K562 (cell line): Measurements from ENCODE around the gene TTC39C. TPM values are rescaled to one million over a fixed set of nuclear protein-coding genes. Genes with fewer than 3 reads are reported as not detected.

ENCODE experiments used
- ATAC-seq: fragments of 200-7000 bp; cut with Tn5 transposase; 3 replicates; pipeline ENCODE4 v1.9.1; 2020; ENCODE audit warnings: moderate library complexity
- BruUV-seq: library from RNA; stranded (reverse); fragments of 400-500 nt; replicated peaks from 2 replicates; lab custom pipeline; 2021; lab: Mats Ljungman, UMichigan
- CTCF ChIA-PET: fragments of 300-600 bp; formaldehyde crosslinking; extraction: SDS; loops from one replicate; lab custom pipeline; 2021; ENCODE audit warnings: low intra/inter-chr PET ratio; lab: Yijun Ruan, JAX
- POLR2A ChIA-PET: fragments of 300-600, 350-650 bp; sonication (Branson Sonifier 250); formaldehyde crosslinking; extraction: SDS; loops from one replicate; lab custom pipeline; 2021; ENCODE audit warnings: antibody characterized with exemption, inconsistent platforms; lab: Yijun Ruan, JAX
- DNase-seq, 4 experiments: peaks; one replicate each; pipeline versions ENCODE4 v3.0.0 to v3.0.0-alpha.2; 2011 to 2018; ENCODE audit warnings: low spot score in 3 of 4, mixed read lengths in 3 of 4; ENCODE audit errors: extremely low read depth in 1 of 4
- FAIRE-seq: peaks from 2 replicates; lab custom pipeline; 2011; peaks lifted over from hg19 to GRCh38; lab: Jason Lieb, UNC
- H2AFZ ChIP-seq: 2 replicates; pipeline ENCODE4 v1.6.0; 2011; ENCODE audit warnings: low read depth, low read length, control low read depth, inconsistent platforms
- H3K27ac ChIP-seq: fragments of 200-600 bp; 3 replicates; pipeline ENCODE4 v1.8.0; 2011; ENCODE audit warnings: low read depth, mild to moderate bottlenecking, control low read depth, inconsistent platforms, low read length, moderate library complexity, mixed read lengths; ENCODE audit errors: extremely low read depth
- H3K27me3 ChIP-seq, 2 experiments: fragments of 300-600 bp in 1 of 2; 2 replicates in 1 of 2; 3 replicates in 1 of 2; pipeline versions ENCODE4 v1.6.0 to v1.8.0; 2011; ENCODE audit warnings: inconsistent platforms in 2 of 2, low read length in 2 of 2, mild to moderate bottlenecking in 1 of 2, mixed read lengths in 1 of 2, moderate library complexity in 1 of 2; ENCODE audit not compliant: control insufficient read depth in 2 of 2, insufficient read depth in 2 of 2
- H3K36me3 ChIP-seq: fragments of 300-600 bp; 3 replicates; pipeline ENCODE4 v1.8.0; 2011; ENCODE audit warnings: mild to moderate bottlenecking, low read length, inconsistent platforms; ENCODE audit not compliant: control insufficient read depth, insufficient read depth
- H3K4me1 ChIP-seq, 2 experiments: fragments of 200-600 bp in 1 of 2; replicated peaks in 1 of 2; 2 replicates in 1 of 2; 3 replicates in 1 of 2; pipeline versions ENCODE4 v1.5.1 to v1.8.0; 2011; ENCODE audit warnings: inconsistent platforms in 2 of 2, low read length in 2 of 2, mild to moderate bottlenecking in 1 of 2, mixed read lengths in 1 of 2, moderate library complexity in 1 of 2; ENCODE audit not compliant: control insufficient read depth in 2 of 2, insufficient read depth in 2 of 2
- H3K4me2 ChIP-seq: 2 replicates; pipeline ENCODE4 v1.6.1; 2011; ENCODE audit warnings: low read length, control low read depth, inconsistent platforms, mixed read lengths; ENCODE audit not compliant: insufficient read depth
- H3K4me3 ChIP-seq: fragments of 200-600 bp; sonication (generic), shearing (Covaris generic); 2 replicates; pipeline ENCODE4 v1.5.1; 2016; ENCODE audit warnings: control low read depth, inconsistent platforms
- H3K79me2 ChIP-seq: fragments of 200-600 bp; 3 replicates; pipeline ENCODE4 v1.8.0; 2011; ENCODE audit warnings: low read length, inconsistent platforms; ENCODE audit not compliant: control insufficient read depth, insufficient read depth
- H3K9ac ChIP-seq, 2 experiments: 2 replicates each; pipeline versions ENCODE4 v1.6.0 to v1.6.1; 2011; ENCODE audit warnings: low read depth in 2 of 2, low read length in 2 of 2, control low read depth in 1 of 2, inconsistent platforms in 1 of 2, mild to moderate bottlenecking in 1 of 2, mixed read lengths in 1 of 2; ENCODE audit not compliant: insufficient read depth in 1 of 2
- H3K9me1 ChIP-seq: one replicate; pipeline ENCODE4 v1.6.0; 2011; ENCODE audit warnings: inconsistent platforms, mild to moderate bottlenecking, low read length, moderate library complexity; ENCODE audit not compliant: control insufficient read depth, insufficient read depth
- H3K9me3 ChIP-seq: replicated peaks from 2 replicates; pipeline ENCODE4 v1.5.1; 2011; ENCODE audit warnings: low read depth, low read length, inconsistent platforms; ENCODE audit not compliant: control insufficient read depth, insufficient read depth
- H4K20me1 ChIP-seq: replicated peaks from 2 replicates; pipeline ENCODE4 v1.6.1; 2011; ENCODE audit warnings: low read length, inconsistent platforms, mixed read lengths; ENCODE audit not compliant: control insufficient read depth, insufficient read depth
- CBX3 ChIP-seq, 2 experiments: IDR thresholded peaks; 1 replicate in 1 of 2; 2 replicates in 1 of 2; pipeline ENCODE4 v1.6.1; 2012; ENCODE audit warnings: inconsistent platforms in 2 of 2, low read length in 2 of 2, borderline replicate concordance in 1 of 2, control low read depth in 1 of 2
- CTCF ChIP-seq, 3 experiments: IDR thresholded peaks in 2 of 3; conservative IDR thresholded peaks in 1 of 3; 2 replicates each; pipeline ENCODE4 v1.5.1; 2011 to 2012; ENCODE audit warnings: low read length in 3 of 3, mild to moderate bottlenecking in 3 of 3, control low read depth in 2 of 3, improper control_type of control experiment in 1 of 3, inconsistent platforms in 1 of 3, low read depth in 1 of 3, mixed read lengths in 1 of 3, moderate library complexity in 1 of 3; ENCODE audit not compliant: insufficient read depth in 2 of 3
- E2F6 ChIP-seq, 2 experiments: IDR thresholded peaks; 2 replicates each; pipeline ENCODE4 v1.6.1; 2011; ENCODE audit warnings: borderline replicate concordance in 1 of 2, control low read depth in 1 of 2, low read depth in 1 of 2, low read length in 1 of 2, mild to moderate bottlenecking in 1 of 2, mixed read lengths in 1 of 2, moderate library complexity in 1 of 2; ENCODE audit not compliant: insufficient read depth in 1 of 2, insufficient read length in 1 of 2, poor library complexity in 1 of 2, severe bottlenecking in 1 of 2; ENCODE audit errors: extremely low read depth in 1 of 2
- KLF10 ChIP-seq: fragments of 250-450 bp; sonication (Bioruptor Pico); IDR thresholded peaks from 2 replicates; pipeline ENCODE4 v1.6.1; 2021; ENCODE audit warnings: matching md5 sums
- L3MBTL2 ChIP-seq: fragments of 450-650 bp; IDR thresholded peaks from 2 replicates; pipeline ENCODE4 v1.6.1; 2016; ENCODE audit warnings: mild to moderate bottlenecking, moderate library complexity
- POLR2AphosphoS2 ChIP-seq: IDR thresholded peaks from 2 replicates; pipeline ENCODE4 v1.6.1; 2012; ENCODE audit warnings: low read length, improper control_type of control experiment
- RAD21 ChIP-seq, 2 experiments: fragments of 250-450 bp in 1 of 2; fragments of 450-650 bp in 1 of 2; sonication (Bioruptor Pico) in 1 of 2; formaldehyde crosslinking in 1 of 2; IDR thresholded peaks in 1 of 2; conservative IDR thresholded peaks in 1 of 2; 2 replicates each; pipeline versions ENCODE4 v1.4.0 to v1.8.0; 2020 to 2022; ENCODE audit warnings: mild to moderate bottlenecking in 2 of 2, moderate library complexity in 1 of 2
- SLC30A9 ChIP-seq: fragments of 250-450 bp; sonication (Bioruptor Pico); IDR thresholded peaks from 2 replicates; pipeline ENCODE4 v1.8.0; 2022; ENCODE audit warnings: mild to moderate bottlenecking, moderate library complexity
- SMC3 ChIP-seq: conservative IDR thresholded peaks from 2 replicates; pipeline ENCODE4 v1.6.1; 2011; ENCODE audit warnings: low read depth, low read length, improper control_type of control experiment; ENCODE audit not compliant: insufficient read depth
- SOX6 ChIP-seq: fragments of 450-650 bp; IDR thresholded peaks from 2 replicates; pipeline ENCODE4 v1.6.1; 2014; ENCODE audit warnings: mild to moderate bottlenecking
- ZNF507 ChIP-seq: conservative IDR thresholded peaks from 2 replicates; pipeline ENCODE4 v1.6.1; 2017; ENCODE audit warnings: missing genetic modification characterization, missing compliant biosample characterization
- WGBS: fragments of 100-300 bp; shearing (Covaris generic); methylation state at CpG from one replicate; pipeline ENCODE4 v1.1.6; 2016; ENCODE audit warnings: low coverage, mixed read lengths; ENCODE audit not compliant: insufficient coverage; ENCODE audit errors: missing lambda C conversion rate; 5-methylcytosine and 5-hydroxymethylcytosine counted together
- in situ Hi-C: fragments of 300-500 bp; cut with MboI; formaldehyde crosslinking; loops from 4 replicates; pipeline ENCODE4 v1.15.0; 2018; ENCODE audit warnings: inconsistent platforms, mixed read lengths
- intact Hi-C: fragments of 100-400 bp; cut with micrococcal nuclease; formaldehyde crosslinking; loops from 2 replicates; pipeline ENCODE4 v1.14.2; 2022
- polyA plus RNA-seq, 8 experiments: library from polyadenylated mRNA; depleted of rRNA in 4 of 8; stranded (reverse) in 5 of 8; unstranded in 3 of 8; fragments of >200 nt; fragmentation: Nextera tagmentation in 2 of 8; fragmentation: Illumina TruSeq in 1 of 8; extraction: Ambion mirVana in 2 of 8; extraction: Trizol in 1 of 8; gene quantifications; 2 replicates each; pipeline versions ENCODE4 v1.2.1 to v1.2.3, GENCODE V29; 2011 to 2014; ENCODE audit warnings: inconsistent platforms in 1 of 8, missing spikeins in 1 of 8
- total RNA-seq, 7 experiments: library from RNA; depleted of rRNA in 6 of 7; stranded (reverse); fragments of >200 nt in 6 of 7; fragmentation: Illumina TruSeq in 2 of 7; extraction: Trizol in 2 of 7; gene quantifications; 2 replicates each; pipeline versions ENCODE4 v1.2.1 to v1.2.3, GENCODE V29; 2011 to 2021; ENCODE audit warnings: low replicate concordance in 1 of 7
- TF ChIP-seq, protein P1 (sequence below), 2 experiments: fragments of 450-650 bp; conservative IDR thresholded peaks; 2 replicates each; pipeline ENCODE4 v1.6.1; 2017; ENCODE audit warnings: mild to moderate bottlenecking in 2 of 2, moderate library complexity in 2 of 2
- TF ChIP-seq, protein P2 (sequence below): fragments of 450-650 bp; formaldehyde crosslinking; IDR thresholded peaks from 2 replicates; pipeline ENCODE4 v1.4.0; 2020; ENCODE audit warnings: mild to moderate bottlenecking, mixed read lengths

The TTC39C gene
- total and polyA plus RNA-seq, 9 of the 15 experiments (the other 6 are each of a cell fraction or from before 2014, with no cell fraction given), result 0.01 to 0.58 (median 0.18) TPM; not detected in 5

DNA sequence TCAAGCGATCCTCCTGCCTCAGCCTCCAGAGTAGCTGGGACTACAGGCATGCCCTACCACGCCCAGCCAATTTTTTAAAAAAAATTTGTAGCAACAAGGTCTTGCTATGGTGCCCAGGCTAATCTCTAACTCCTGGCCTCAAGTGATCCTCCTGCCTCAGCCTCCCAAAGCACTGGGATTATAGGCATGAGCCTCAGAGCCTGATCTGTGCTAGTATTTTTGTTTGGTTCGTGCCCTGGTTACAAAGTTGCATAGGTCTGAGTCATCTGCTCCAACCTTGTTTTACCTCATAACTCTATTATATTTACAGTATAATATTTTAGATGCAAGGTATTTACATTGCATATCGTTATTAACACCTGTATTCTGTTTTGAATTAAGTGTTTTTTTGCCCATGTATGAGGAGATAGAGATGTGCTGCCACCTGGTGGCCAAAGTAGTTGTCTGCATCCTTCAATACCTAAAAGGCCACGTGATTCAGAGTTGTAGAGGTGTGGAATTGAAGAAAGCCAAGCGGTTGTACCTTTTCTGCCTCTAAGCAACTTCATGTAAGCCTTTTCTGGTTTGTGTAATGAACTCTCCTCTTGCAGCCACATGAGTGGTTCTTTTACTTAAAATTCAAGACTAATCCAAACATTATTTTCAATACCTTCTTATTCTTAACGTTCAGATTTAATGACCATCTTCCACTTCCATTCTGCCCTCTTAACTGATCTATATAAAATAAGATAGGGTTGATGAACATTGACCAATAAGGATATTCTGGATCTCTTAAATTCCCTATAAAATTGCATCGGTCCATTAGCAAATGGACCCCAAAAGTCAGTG, 104.4 kb downstream of the TTC39C start:
- in situ Hi-C loops, result no loop called here
- no TSS peak for BruUV-seq
- peak; percentile 89 for ATAC-seq
- TF ChIP-seq CBX3 (IDR thresholded peaks at IDR 0.05; ENCODE audit: borderline replicate concordance in 1 of 2, low read length in 2 of 2) (no peak), POLR2AphosphoS2 (no peak), SLC30A9 (CRISPR knock-in tag) (no peak), SMC3 (peak; percentile 48; the same call in 1 of the 2 replicates), L3MBTL2 (peak; percentile 70), ZNF507 (no peak), KLF10 (CRISPR knock-in tag) (no peak), RAD21 (CRISPR knock-in tag; conservative IDR thresholded peaks at IDR 0.05 in 1 of 2, IDR thresholded peaks at IDR 0.05 in 1 of 2) (peak; percentile 80 to 87), CTCF (IDR thresholded peaks at IDR 0.05 in 2 of 3, conservative IDR thresholded peaks at IDR 0.05 in 1 of 3; ENCODE audit: insufficient read depth in 2 of 3, low read depth in 1 of 3, low read length in 3 of 3) (peak; percentile 57 to 84 (median 74)), E2F6 (IDR thresholded peaks at IDR 0.05; ENCODE audit: borderline replicate concordance in 1 of 2, extremely low read depth in 1 of 2, insufficient read depth in 1 of 2, insufficient read length in 1 of 2, low read depth in 1 of 2, low read length in 1 of 2, poor library complexity in 1 of 2, severe bottlenecking in 1 of 2) (peak in 1 of 2 experiments; percentile 40), SOX6 (no peak)
- TF ChIP-seq, protein P1, sequence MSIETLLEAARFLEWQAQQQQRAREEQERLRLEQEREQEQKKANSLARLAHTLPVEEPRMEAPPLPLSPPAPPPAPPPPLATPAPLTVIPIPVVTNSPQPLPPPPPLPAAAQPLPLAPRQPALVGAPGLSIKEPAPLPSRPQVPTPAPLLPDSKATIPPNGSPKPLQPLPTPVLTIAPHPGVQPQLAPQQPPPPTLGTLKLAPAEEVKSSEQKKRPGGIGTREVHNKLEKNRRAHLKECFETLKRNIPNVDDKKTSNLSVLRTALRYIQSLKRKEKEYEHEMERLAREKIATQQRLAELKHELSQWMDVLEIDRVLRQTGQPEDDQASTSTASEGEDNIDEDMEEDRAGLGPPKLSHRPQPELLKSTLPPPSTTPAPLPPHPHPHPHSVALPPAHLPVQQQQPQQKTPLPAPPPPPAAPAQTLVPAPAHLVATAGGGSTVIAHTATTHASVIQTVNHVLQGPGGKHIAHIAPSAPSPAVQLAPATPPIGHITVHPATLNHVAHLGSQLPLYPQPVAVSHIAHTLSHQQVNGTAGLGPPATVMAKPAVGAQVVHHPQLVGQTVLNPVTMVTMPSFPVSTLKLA (conservative IDR thresholded peaks at IDR 0.05), result peak in 1 of 2 experiments; percentile 34; a peak in 1 of 4 replicates
- TF ChIP-seq, protein P2, sequence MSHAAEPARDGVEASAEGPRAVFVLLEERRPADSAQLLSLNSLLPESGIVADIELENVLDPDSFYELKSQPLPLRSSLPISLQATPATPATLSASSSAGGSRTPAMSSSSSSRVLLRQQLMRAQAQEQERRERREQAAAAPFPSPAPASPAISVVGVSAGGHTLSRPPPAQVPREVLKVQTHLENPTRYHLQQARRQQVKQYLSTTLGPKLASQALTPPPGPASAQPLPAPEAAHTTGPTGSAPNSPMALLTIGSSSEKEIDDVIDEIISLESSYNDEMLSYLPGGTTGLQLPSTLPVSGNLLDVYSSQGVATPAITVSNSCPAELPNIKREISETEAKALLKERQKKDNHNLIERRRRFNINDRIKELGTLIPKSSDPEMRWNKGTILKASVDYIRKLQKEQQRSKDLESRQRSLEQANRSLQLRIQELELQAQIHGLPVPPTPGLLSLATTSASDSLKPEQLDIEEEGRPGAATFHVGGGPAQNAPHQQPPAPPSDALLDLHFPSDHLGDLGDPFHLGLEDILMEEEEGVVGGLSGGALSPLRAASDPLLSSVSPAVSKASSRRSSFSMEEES (CRISPR knock-in tag), result peak; percentile 74

More for the DNA sequence above, 104.4 kb downstream of the TTC39C start:
- intact Hi-C loops, result loop anchor here (5.0 to 10.0 kb wide), 3 partner anchors 104 to 497 kb away; partner anchors contain the start of gene TTC39C
- no peaks in the 10 kb centered on the region for H3K36me3 ChIP-seq
- peaks cover under 1 to 3% of the 10 kb centered on the region in 2 experiments; a peak in 4 of 5 replicates for H3K27me3 ChIP-seq
- H3K79me2 ChIP-seq, result no peaks in the 10 kb centered on the region
- H3K4me3 ChIP-seq, result no peak overlapping the region
- H3K4me2 ChIP-seq, result no peak overlapping the region
- ChIA-PET POLR2A (no interaction called here), CTCF (interaction anchor here (0.6 to 0.7 kb wide), 2 partner anchors 10 to 573 kb away, joined by 3 to 4 read pairs; no protein-coding TSS in a partner anchor)
- peak; percentile 90 for FAIRE-seq
- H3K9ac ChIP-seq, result no peak overlapping the region
- H3K27ac ChIP-seq, result no peak overlapping the region
- DNase-seq, result peak; percentile 58 to 81 (median 66)
- H3K4me1 ChIP-seq, result no peaks in the 10 kb centered on the region
- no peaks in the 10 kb centered on the region; the same call in 1 of the 2 replicates for H4K20me1 ChIP-seq
- no peaks in the 10 kb centered on the region for H3K9me3 ChIP-seq
- H2AFZ ChIP-seq, result no peak overlapping the region
- H3K9me1 ChIP-seq, result no peaks in the 10 kb centered on the region
- 3% methylated on average over 8 of the region's 8 CpGs for WGBS
